SU-DHL-6 (cell line): ENCODE results near the gene ITGA8.

Source experiments
- EZH2phosphoT487 ChIP-seq: fragments of 200-600 bp; sonication (generic), shearing (Covaris generic); conservative IDR thresholded peaks from 2 replicates; pipeline ENCODE4 v1.6.1; 2018; ENCODE audit warnings: mild to moderate bottlenecking, antibody characterized with exemption, low read length, moderate library complexity, mixed read lengths
- TF ChIP-seq, protein P1 (sequence below): fragments of 200-600 bp; sonication (generic); IDR thresholded peaks from one replicate; pipeline ENCODE4 v1.5.1; 2017; ENCODE audit warnings: antibody characterized with exemption, mild to moderate bottlenecking, low read length, moderate library complexity; ENCODE audit not compliant: insufficient read depth, poor library complexity, severe bottlenecking

DNA sequence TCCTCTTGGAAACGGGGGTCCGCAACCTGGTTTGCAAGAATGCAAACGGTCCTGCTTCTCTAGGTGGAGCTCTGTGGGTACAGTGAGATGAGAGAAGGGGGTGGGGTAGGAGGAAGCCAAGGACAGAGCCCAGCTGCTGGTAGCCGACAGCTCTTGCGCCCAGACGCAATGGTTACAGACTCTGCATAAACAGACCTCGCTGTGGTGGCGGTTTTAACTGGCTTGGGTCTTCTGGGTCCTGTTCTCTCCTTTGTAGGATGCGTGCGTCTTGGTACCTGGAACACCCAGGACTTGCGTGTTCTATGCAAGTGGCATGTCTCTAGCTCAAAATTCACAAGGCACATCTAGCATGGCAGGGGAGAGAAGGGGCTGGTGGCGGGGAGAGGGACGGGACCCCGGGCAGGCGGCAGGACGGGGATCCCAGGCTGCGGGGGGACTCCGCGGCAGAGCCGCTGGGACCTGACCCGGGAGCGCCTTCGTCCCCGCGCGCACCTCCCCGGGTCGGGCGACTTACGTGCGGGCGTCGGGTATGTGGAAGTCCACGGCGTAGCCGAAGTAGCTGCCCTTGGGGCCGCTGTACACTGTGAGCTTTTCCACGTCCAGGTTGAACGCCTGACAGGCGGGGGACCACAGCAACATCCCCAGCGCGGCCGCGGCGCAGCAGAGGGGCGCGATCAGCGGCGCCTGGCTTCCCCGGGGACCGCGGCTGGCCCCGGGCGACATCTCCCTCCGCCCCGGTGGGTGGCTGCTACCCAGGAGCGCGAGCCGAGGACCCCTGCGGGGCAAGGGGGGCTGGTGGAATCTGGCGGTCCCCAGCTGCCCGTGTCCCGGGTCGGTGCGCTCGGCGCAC is 448 bp downstream of the ITGA8 start:
- TF ChIP-seq, protein P1, sequence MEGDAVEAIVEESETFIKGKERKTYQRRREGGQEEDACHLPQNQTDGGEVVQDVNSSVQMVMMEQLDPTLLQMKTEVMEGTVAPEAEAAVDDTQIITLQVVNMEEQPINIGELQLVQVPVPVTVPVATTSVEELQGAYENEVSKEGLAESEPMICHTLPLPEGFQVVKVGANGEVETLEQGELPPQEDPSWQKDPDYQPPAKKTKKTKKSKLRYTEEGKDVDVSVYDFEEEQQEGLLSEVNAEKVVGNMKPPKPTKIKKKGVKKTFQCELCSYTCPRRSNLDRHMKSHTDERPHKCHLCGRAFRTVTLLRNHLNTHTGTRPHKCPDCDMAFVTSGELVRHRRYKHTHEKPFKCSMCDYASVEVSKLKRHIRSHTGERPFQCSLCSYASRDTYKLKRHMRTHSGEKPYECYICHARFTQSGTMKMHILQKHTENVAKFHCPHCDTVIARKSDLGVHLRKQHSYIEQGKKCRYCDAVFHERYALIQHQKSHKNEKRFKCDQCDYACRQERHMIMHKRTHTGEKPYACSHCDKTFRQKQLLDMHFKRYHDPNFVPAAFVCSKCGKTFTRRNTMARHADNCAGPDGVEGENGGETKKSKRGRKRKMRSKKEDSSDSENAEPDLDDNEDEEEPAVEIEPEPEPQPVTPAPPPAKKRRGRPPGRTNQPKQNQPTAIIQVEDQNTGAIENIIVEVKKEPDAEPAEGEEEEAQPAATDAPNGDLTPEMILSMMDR = no peak
- TF ChIP-seq EZH2phosphoT487 = no peak
